UCSD-AML1 (cell line): ENCODE data around the gene LENG8.
"Not testable (repeated sequence)": the region's sequence is repeated elsewhere in the genome, so short reads cannot be mapped to it uniquely, and the experiment has no call there.

Source experiments
- DNase-seq: peaks from one replicate; lab custom pipeline; 2025; ENCODE audit not compliant: unreplicated experiment; lab: John Stamatoyannopoulos, UW

Gene LENG8

DNA sequence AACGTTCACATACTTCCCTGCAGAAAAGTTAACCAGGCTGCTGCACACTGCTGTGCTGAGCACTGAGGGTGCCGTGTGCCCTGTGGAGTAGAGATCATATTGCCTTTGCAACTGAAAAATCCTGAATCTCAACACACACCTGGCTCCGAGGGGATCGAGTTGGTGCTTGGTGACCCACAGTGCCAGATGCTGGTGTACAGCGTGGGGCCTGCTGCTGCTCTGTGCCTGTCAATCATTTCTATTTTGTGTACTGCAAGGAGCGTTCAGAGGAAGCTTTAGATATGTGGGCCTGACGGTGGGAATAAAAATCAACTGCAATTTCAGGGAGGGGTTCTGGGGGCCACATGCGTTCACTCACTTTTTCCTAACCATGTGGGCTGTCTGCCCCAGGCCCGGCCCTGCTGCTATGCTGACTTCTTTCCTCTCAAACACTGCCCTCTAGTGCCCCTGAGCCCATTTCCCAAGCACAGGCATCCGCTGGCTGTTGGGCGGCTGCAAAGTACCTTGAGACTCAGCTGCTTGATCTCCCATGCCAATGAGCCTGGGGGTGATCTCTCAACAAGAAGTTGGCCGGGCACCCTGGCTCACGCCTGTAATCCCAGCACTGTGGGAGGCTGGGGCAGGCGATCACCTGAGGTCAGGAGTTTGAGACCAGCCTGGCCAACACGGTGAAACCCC, 9.7 kb upstream of the LENG8 start:
- peak; percentile 45 for DNase-seq

DNA sequence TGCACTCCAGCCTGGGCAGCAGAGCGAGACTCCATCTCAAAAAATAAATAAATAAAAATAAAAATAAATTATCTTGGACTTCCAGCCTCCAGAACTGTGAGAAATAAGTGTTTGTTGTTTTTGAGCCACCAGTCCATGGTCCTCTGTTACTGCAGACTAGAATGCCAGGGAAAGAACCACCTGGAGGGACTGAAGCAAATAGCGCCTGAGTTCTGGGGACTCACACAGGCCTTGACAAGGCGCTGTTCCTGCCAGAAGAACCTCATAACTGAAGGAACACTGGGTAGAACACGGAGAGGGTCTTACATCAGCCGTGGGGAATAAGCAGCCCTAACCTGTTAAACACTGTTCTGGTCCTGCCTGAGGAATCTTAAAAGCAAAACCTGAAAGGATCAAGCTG, 8.4 kb upstream of the LENG8 start:
- no peak for DNase-seq

DNA sequence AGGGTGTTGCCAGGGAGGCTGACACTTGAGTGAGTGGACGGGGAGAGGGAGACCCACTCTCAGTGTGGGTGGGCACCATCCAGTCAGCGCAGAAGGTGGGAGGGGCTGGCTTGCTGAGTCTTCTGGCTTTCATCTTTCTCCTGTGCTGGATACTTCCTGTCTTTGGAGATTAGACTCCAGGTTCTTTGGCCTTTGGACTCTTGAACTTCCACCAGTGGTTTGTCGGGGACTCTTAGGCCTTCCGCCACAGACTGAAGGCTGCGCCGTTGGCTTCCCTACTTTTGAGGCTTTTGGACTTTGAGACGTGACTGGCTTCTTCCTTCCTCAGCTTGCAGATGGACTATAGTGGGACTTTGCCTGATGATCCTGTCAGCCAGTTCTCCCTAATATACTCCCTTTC, 4.3 kb upstream of the LENG8 start:
- no peak for DNase-seq

DNA sequence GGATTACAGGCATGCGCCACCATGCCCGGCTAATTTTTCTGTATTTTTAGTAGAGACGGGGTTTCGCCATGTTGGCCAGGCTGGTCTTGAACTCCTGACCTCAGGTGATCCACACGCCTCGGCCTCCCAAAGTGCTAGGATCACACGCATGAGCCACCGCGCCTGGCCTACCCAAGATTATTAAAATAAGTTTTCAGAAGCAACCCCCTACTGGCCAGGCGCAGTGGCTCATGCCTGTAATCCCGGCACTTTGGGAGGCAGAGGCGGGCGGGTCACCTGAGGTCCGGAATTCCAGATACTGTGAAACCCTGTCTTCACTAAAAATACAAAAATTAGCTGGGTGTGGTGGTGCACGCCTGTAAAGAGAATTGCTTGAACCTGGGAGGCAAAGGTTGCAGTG, 2.6 kb upstream of the LENG8 start:
- not testable (repeated sequence) for DNase-seq

DNA sequence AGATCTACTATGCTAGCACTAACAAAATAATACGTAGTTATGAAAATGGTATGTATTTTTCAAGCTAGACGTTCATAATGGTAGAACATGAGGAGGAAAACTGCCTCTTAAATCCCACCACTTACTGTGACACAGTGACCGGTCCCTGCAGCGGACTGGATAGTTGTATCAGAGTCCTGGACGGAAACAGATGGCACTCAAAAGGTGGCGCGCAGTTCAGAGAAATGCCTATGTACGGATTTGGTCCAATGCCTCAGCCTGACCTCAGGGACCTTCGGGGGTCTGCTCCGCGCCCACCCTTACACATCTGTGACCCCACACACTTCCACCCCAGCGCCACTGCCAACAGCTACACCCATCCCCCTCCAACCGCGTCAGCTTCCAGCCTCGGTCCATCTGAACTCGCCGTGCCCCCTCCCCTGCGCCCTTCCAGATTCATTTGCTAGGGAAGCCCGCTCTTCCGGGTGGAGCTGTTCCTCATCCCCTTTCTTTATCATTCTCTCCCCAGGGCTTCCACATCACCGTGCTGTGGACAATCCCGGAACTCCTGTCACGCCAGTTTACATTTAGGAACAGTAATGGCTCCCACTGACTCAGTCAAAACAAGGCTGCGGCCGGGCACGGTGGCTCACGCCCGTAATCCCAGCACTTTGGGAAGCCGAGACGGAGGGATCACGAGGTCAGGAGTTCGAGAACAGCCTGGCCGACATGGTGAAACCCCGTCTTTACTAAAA, 792 bp upstream of the LENG8 start:
- peak; percentile 79 for DNase-seq

DNA sequence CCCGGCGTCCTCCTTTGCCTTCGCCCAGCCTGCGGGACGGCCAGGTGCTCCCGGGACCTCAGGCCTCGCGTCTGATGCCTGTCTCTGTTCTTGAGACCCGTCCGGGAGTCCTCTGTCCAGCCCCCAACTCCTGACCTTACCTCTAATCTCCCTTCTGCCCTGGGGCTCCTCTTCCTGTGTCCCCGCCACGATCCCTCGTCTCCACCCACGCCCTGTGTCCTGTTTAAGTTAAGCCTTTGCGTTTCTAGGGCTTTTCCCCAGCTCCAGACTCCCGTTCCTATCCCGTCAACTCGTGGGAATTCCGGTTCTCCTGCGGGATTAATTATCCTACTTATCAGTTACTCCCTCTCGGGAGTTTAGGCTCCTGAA, 686 bp downstream of the LENG8 start:
- DNase-seq = no peak

DNA sequence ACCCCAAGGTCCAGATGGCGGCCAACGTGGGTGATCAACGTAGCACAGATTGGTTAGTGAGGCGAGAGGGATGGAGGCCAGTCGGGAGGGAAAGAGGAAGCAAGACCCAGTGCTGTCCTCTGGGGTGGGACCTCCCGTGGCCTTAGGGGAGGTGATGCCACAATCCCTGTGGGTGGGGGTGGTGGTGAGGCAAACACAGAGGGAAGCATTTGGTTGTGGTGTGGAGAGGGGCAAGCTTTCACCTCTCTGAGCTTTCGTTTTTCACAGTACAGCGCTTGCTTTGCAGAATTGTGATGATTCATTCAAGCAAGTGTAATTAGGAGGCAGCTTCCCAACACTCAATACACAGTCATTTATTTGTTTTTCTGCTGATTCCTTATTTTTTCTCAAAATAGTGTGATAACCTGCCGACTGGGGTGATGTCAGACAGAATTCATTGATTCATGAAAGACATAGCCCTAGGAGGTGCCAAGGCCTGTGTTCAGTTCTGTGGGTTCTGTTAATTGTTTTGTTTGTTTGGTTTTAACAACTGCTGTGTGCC, 2.4 kb downstream of the LENG8 start:
- DNase-seq = no peak

DNA sequence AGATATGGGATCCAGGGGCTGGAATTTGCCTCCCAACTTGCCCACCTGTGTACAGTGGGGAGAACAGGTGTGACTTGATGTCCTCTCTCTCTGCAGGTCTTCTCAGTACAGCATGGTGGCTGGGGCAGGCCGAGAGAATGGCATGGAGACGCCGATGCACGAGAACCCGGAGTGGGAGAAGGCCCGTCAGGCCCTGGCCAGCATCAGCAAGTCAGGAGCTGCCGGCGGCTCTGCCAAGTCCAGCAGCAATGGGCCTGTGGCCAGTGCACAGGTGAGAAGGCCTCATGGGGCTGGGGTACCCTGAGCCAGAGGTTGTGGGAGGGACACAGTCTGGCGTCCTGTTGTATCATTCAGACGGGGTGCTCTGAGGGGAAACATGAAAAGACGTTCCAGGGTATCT, 3.0 kb downstream of the LENG8 start:
- no peak for DNase-seq

DNA sequence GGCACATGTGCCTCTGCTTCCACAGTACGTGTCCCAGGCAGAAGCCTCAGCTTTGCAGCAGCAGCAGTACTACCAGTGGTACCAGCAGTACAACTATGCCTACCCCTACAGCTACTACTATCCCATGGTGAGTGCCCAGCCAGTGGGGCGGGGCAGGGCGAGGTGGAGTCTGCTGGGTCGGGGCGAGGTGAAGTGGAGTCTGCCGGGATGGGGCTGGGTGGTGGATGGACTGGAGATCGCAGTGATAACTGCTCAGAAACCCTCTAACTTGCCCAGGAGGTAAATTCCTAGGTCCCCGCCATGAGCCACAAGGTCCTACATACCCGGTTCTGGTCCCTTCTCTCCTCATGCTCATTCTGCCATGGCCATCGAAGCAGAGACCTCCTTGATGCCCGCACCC, 3.6 kb downstream of the LENG8 start:
- DNase-seq = no peak

DNA sequence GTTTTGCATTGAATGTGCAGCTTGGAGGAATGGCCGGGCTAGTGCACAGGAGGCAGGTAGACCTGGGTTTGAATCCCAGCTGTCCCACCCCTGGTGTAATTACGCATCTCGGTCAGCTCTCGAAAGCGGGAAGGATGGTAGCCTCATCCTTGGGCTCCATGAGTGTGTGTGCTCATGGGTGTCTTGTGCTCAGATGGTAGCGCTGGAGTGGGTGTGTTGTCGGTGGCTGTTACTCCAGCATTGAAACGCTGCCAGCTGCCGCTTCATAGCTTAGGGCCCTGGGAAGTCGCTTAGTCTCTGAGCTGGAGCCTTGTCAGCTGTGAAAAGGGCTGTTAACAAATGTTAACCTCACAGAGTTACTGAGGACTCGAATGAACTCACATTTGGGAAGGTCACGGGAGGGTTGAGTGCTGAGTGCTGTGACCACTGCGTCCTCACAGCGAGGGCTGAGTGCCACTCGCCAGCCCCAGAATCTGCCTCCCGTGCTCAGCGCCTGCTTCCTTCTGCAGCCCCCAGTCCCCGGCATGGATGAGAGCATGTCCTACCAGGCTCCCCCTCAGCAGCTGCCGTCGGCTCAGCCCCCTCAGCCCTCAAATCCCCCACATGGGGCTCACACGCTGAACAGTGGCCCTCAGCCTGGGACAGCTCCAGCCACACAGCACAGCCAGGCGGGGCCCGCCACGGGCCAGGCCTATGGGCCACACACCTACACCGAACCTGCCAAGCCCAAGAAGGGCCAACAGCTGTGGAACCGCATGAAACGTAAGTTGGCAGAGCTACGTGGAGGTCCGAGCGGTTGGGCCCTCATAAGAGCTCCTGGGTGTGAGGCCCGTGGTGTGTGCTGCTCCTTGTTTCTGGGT, 5.2 kb downstream of the LENG8 start:
- no peak for DNase-seq

DNA sequence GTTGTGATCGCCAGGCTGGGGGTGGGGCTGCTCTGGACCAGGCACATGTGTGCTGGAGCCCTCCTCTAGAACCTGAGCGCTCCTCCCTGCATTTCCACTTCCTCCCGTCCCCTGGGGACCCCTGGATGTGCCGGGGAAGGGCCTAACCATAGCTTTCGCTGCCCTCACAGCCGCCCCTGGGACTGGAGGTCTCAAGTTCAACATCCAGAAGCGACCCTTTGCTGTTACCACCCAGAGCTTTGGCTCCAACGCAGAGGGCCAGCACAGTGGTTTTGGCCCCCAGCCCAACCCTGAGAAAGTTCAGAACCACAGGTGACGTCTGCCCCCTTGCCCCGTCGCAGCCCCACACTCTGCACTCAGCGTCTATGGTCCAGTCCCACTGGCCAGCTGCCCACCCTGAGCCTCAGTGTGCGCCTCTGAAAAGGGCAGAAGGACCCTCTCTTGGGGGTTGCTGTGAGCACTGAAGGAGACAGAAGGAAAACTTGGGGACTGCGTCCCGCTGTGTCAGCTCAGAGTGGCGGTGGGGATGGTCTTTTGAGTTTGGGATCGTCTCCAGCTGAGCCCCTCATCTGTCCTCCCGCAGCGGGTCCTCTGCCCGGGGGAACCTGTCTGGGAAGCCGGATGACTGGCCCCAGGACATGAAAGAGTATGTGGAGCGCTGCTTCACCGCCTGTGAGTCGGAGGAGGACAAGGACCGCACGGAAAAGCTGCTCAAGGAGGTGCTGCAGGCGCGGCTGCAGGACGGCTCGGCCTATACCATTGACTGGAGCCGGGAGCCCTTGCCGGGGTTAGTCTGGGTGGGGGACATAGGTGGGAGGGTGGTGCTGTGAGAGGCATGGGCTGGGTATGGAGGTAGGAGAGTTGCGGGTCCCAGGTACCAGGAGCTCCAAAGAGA, 6.0 kb downstream of the LENG8 start:
- DNase-seq = no peak

DNA sequence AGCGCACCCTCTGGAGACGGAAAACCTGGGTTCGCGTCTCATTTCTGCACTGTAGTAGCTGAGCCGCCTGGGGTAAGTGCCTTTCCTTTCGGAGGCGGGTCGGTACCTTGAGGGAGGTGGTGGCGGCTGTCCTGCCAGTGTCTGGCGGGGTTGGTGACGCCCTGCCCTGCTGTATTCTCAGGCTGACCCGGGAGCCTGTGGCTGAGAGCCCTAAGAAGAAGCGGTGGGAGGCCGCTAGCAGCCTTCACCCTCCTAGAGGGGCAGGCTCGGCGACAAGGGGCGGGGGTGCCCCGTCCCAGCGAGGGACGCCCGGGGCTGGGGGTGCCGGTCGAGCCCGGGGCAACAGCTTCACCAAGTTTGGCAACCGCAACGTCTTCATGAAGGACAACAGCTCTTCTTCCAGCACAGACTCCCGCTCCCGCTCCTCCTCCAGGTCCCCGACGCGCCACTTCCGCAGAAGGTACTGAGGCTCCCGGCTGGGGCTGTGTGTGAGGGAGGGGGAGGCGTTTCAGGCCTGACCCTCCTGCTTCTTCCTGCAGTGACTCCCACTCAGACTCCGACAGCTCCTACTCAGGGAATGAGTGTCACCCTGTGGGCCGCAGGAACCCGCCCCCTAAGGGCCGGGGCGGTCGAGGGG, 6.9 kb downstream of the LENG8 start:
- DNase-seq = no peak

DNA sequence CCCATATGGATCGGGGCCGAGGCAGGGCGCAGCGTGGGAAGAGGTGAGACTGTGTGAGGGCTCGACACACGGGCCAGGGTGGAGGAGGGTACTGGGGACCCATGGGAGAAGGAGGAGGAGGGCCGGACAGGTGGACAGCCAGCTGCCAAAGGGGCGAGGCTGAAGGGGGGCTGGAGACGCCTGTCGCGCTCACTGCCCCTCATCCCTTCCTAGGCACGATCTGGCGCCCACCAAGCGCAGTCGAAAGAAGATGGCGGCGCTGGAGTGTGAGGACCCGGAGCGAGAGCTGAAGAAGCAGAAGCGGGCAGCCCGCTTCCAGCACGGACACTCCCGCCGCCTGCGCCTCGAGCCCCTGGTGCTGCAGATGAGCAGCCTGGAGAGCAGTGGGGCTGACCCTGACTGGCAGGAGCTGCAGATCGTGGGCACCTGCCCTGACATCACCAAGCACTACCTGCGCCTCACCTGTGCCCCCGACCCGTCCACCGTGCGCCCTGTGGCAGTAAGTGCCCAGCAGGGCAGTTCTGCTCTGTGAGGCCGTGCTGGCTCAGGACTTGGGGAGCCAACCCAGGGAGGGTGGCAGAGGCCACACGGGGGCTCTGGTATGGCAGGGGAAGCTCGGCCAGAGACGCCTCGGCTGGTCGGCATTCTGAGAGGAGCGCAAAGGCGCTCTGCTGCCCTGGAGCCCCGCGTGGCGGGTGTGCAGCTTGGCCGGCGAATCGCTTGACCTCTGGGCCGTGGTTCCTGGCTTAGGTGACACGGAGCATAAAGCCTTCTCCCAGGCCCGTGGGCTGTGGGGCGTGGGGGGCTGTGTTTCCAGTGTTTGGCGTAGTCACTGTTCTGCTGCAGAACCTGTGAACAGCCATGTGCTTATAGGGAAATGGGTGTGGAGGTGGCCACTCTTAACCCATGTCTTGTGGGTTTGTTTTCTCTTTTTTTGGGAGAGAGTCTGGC, 7.7 kb downstream of the LENG8 start:
- no peak for DNase-seq

DNA sequence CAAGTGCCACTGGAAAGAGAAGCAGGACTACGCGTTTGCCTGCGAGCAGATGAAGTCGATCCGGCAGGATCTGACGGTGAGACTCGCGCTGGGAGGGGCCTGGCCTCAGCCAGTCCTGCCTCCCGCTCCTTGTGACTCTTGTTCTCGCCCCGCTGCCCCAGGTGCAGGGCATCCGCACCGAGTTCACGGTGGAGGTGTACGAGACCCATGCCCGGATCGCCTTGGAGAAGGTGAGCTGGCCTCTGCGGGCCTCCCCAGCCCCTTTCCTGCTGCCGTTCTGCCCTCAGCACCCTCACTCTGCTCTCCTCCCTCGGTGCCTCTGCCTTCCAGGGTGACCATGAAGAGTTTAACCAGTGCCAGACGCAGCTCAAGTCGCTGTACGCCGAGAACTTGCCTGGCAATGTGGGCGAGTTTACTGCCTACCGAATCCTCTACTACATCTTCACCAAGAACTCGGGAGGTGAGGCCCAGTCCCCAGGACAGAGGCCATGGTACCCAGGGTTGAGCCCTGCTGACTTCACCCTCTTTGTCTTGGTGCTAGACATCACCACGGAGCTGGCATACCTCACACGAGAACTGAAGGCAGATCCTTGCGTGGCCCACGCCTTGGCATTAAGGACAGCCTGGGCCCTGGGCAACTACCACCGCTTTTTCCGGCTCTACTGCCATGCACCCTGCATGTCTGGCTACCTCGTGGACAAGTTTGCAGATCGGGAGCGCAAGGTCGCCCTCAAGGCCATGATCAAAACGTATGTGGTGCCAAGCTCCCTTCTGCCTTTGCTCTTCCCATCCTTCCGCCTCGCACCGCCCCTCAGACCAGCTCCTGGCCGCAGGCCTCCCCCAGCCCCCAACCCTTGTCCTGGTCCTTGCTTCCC, 9.0 kb downstream of the LENG8 start:
- DNase-seq = no peak

DNA sequence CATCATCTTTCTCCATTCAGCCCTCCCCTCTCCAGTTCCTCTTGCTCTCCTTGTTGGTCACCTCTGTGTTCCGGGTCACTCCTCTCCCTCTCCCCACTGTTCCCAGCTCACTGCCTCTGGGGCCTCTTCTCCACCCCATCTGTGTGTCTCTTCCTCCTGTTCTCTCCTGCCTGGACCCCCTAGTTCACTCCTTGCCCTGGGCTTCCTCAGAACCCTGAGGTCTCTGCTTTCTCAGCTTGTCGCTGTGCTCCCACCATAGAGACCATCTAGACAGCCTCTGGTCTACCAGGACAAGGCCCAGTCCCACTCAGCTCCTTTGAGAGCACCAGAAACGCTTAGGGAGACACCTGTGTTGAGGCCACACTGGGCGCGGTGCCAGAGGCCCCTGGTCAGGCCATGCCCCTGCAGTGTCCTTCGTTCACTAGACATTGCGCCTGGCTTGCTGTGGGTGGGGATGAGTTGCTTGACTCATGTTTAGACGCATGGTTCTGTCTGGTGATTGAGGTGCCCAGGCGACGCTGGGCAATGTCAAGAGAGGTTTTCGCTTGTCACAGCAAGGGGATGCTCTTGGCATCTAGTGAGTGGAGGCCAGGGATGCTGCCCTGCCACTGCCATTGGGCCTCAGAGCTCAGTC, 9.8 kb downstream of the LENG8 start:
- DNase-seq = no peak

DNA sequence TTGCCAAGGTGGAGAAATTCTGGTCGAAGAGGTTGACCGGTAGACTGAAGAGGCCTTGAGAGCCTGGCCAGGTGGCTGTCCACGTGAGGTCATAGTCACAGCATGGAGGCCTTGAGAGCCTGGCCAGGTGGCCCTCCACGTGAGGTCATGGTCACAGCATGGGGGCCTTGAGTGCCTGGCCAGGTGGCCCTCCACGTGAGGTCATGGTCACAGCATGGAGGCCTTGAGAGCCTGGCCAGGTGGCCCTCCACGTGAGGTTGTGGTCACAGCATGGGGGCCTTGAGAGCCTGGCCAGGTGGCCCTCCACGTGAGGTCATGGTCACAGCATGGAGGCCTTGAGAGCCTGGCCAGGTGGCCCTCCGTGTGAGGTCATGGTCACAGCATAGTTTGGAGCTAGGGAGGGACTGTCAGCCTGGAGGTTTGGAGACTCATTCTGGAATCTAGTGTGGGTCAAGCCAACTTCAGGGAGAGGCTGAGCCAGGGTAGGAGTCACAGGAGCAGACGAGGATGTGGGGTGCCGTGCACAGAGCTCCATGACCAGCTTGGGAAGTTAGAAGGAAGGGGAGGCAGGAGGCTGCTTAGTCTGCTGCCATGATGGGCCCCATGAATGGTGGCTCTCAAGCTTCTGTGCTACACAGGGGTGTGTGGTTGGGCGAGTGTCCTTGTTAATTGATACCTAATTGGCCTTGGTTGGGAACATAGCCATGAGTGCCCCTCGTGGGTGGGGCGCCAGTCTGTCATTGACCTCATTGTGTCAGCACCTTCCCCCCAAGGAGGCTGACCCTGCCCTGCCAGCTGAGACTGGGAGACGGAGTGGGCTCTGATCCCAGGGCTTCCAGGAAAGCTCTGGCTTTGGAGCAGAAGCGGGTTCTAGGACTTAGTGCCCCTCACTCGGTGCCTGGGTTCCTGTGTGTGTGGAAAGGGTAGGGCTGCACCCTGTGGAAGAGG, 10.6 kb downstream of the LENG8 start:
- DNase-seq = no peak
